Uterus (tissue), 4 donors: ENCODE results near the gene ODAM. TPM values are rescaled to one million over a fixed set of nuclear protein-coding genes. Genes with fewer than 3 reads are reported as not detected.
"Not testable (repeated sequence)": the region's sequence is repeated elsewhere in the genome, so short reads cannot be mapped to it uniquely, and the experiment has no call there.

Experiments
- DNase-seq, 2 donors: peaks; one replicate each; pipeline ENCODE4 v3.0.0-alpha.2; 2019 to 2020
- H3K27ac ChIP-seq, 2 donors: fragments of 200-600 bp; sonication (generic); 1 replicate in 1 of 2; 2 replicates in 1 of 2; pipeline ENCODE4 v1.5.1; 2016 to 2018
- H3K27me3 ChIP-seq, 2 donors: fragments of 200-600 bp; sonication (generic); one replicate each; pipeline ENCODE4 v1.5.1; 2018 to 2019; ENCODE audit warnings: control low read depth in 1 of 2
- H3K36me3 ChIP-seq, 2 donors: fragments of 200-600 bp; sonication (generic); one replicate each; pipeline ENCODE4 v1.5.1; 2019; ENCODE audit warnings: control low read depth in 1 of 2
- H3K4me1 ChIP-seq, 2 donors: fragments of 200-600 bp; sonication (generic); one replicate each; pipeline ENCODE4 v1.5.1; 2018 to 2019; ENCODE audit warnings: control low read depth in 1 of 2
- H3K4me3 ChIP-seq, 2 donors: fragments of 200-600 bp; sonication (generic); 1 replicate in 1 of 2; 2 replicates in 1 of 2; pipeline ENCODE4 v1.5.1; 2018 to 2019; ENCODE audit warnings: mild to moderate bottlenecking in 1 of 2
- H3K9me3 ChIP-seq, 2 donors: fragments of 200-600 bp; sonication (generic); one replicate each; pipeline ENCODE4 v1.5.1; 2019; ENCODE audit warnings: control low read depth in 1 of 2
- CTCF ChIP-seq, 4 experiments: fragments of 200-600 bp in 2 of 4; fragments of 450-650 bp in 2 of 4; sonication (generic) in 2 of 4; IDR thresholded peaks; one replicate each; pipeline ENCODE4 v1.5.1; 2016 to 2019; ENCODE audit warnings: antibody characterized with exemption in 4 of 4, mild to moderate bottlenecking in 2 of 4, moderate library complexity in 1 of 4
- POLR2A ChIP-seq, 2 donors: fragments of 450-650 bp; IDR thresholded peaks; one replicate each; pipeline ENCODE4 v1.6.1; 2016; ENCODE audit warnings: antibody characterized with exemption in 2 of 2, mild to moderate bottlenecking in 1 of 2, moderate library complexity in 1 of 2
- intact Hi-C: fragments of 100-400 bp; cut with DNase I; formaldehyde crosslinking; loops from one replicate; pipeline ENCODE4 v1.15.1; 2023; ENCODE audit warnings: low total_unique reads
- total RNA-seq, 4 donors: library from RNA; depleted of rRNA in 3 of 4; stranded (reverse); fragments of >200 nt in 3 of 4; gene quantifications; one replicate each; pipeline versions ENCODE4 v1.1.0 to v1.2.4, GENCODE V29; 2014 to 2023
- donor health status: DM: yes; HTN: yes; CAD: no.

ODAM gene
- total RNA-seq, 4 donors from 2014 or later, result 0.35 TPM; not detected in 3

- no peaks in the 10 kb centered on the region for H3K27me3 ChIP-seq
- H3K4me3 ChIP-seq, result no peak overlapping the region
- DNase-seq, result no peak
- TF ChIP-seq POLR2A (IDR thresholded peaks at IDR 0.05) (no peak), CTCF (IDR thresholded peaks at IDR 0.05) (no peak)
- intact Hi-C loops, result no loop called here
- no peaks in the 10 kb centered on the region for H3K4me1 ChIP-seq
- no peak overlapping the region for H3K27ac ChIP-seq
- no peaks in the 10 kb centered on the region for H3K36me3 ChIP-seq
- no peaks in the 10 kb centered on the region for H3K9me3 ChIP-seq
Observed at GRCh38 chr4:70192895-70193294, 2.6 kb upstream of the ODAM start.

- H3K27ac ChIP-seq, result no peak overlapping the region
- no peak for DNase-seq
- intact Hi-C loops, result no loop called here
Observed at GRCh38 chr4:70196857-70197256, 1.3 kb downstream of the ODAM start.

GRCh38 chr4:70197842-70198241, 2.3 kb downstream of the ODAM start:
- no peak for DNase-seq
- H3K4me1 ChIP-seq, result no peaks in the 10 kb centered on the region
- H3K4me3 ChIP-seq, result no peak overlapping the region
- H3K27me3 ChIP-seq, result no peaks in the 10 kb centered on the region
- no peak for TF ChIP-seq CTCF (IDR thresholded peaks at IDR 0.05)
- TF ChIP-seq POLR2A (IDR thresholded peaks at IDR 0.05), result no peak
- intact Hi-C loops, result no loop called here
- H3K9me3 ChIP-seq, result no peaks in the 10 kb centered on the region
- no peaks in the 10 kb centered on the region for H3K36me3 ChIP-seq
- H3K27ac ChIP-seq, result no peak overlapping the region

More at GRCh38 chr4:70196857-70197256, 1.3 kb downstream of the ODAM start:
- H3K9me3 ChIP-seq, result no peaks in the 10 kb centered on the region
- TF ChIP-seq POLR2A (IDR thresholded peaks at IDR 0.05) (no peak), CTCF (IDR thresholded peaks at IDR 0.05) (no peak)
- no peaks in the 10 kb centered on the region for H3K27me3 ChIP-seq
- H3K36me3 ChIP-seq, result no peaks in the 10 kb centered on the region
- H3K4me3 ChIP-seq, result no peak overlapping the region
- no peaks in the 10 kb centered on the region for H3K4me1 ChIP-seq

GRCh38 chr4:70203601-70204000, 8.1 kb downstream of the ODAM start:
- intact Hi-C loops, result no loop called here
- Histone ChIP-seq H3K27ac (no peak overlapping the region), H3K4me3 (no peak overlapping the region), H3K36me3 (no peaks in the 10 kb centered on the region), H3K27me3 (no peaks in the 10 kb centered on the region), H3K4me1 (no peaks in the 10 kb centered on the region), H3K9me3 (no peaks in the 10 kb centered on the region)
- DNase-seq, result no peak
- TF ChIP-seq CTCF (IDR thresholded peaks at IDR 0.05) (no peak), POLR2A (IDR thresholded peaks at IDR 0.05) (no peak)

- DNase-seq, H3K9me3 ChIP-seq, H3K36me3 ChIP-seq, H3K27me3 ChIP-seq, H3K4me3 ChIP-seq, H3K4me1 ChIP-seq, H3K27ac ChIP-seq, intact Hi-C loops: not testable (repeated sequence)
Observed at GRCh38 chr4:70212752-70213151, 17.2 kb downstream of the ODAM start.

- H3K4me3 ChIP-seq, H3K36me3 ChIP-seq, DNase-seq, H3K27ac ChIP-seq, H3K9me3 ChIP-seq, H3K27me3 ChIP-seq, intact Hi-C loops, H3K4me1 ChIP-seq: not testable (repeated sequence)
Observed at GRCh38 chr4:70216109-70216508, 20.6 kb downstream of the ODAM start.

- H3K27me3 ChIP-seq, H3K4me1 ChIP-seq, H3K27ac ChIP-seq, intact Hi-C loops, H3K4me3 ChIP-seq, H3K9me3 ChIP-seq, H3K36me3 ChIP-seq, DNase-seq: not testable (repeated sequence)
Observed at GRCh38 chr4:70216550-70216949, 21.0 kb downstream of the ODAM start.

- H3K27me3 ChIP-seq, intact Hi-C loops, DNase-seq, H3K4me3 ChIP-seq, H3K4me1 ChIP-seq, H3K9me3 ChIP-seq, H3K36me3 ChIP-seq, H3K27ac ChIP-seq: not testable (repeated sequence)
Observed at GRCh38 chr4:70221389-70221788, 25.9 kb downstream of the ODAM start.

GRCh38 chr4:70221818-70222217, 26.3 kb downstream of the ODAM start:
- H3K4me1 ChIP-seq, DNase-seq, H3K36me3 ChIP-seq, intact Hi-C loops, H3K9me3 ChIP-seq, H3K4me3 ChIP-seq, H3K27me3 ChIP-seq, H3K27ac ChIP-seq: not testable (repeated sequence)
